GM20431 (cell line): Measurements from ENCODE around the gene GOLGA6C.

Experiments
- in situ Hi-C: fragments of 300-500 bp; cut with MseI, MboI; formaldehyde crosslinking; loops from one replicate; pipeline ENCODE4 v1.15.0; 2020; ENCODE audit warnings: low sequenced_read_pairs; ENCODE audit not compliant: unreplicated experiment

The GOLGA6C gene

DNA sequence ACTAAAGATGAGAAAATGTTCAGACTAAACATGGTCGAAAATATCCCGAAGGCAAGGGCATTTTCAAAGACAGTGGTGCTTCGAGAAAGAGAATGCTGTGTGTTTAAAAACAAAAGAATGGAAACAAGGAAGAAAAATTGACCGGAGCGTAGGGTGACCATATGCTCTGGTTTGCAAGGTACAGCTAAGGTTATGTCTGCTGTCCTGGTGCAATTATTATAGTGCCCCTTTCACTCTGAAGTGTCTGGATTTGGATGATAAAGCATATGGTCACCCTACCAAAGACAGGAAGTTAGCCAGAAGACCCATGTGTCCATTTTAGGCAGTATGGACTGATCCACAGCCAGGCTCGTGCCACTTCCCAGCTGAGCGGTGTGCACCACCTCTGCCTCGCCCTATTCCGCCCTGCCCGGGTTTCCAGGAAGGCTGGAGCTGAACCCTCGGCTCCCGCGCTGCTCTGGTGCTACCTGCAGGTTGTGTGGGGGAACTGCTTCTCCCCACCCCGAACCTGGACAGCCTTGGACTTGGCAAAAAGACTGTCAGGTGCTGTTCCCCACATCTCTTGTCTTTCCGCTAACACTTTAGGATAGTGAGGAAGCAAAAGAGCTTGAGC, 49.8 kb downstream of the GOLGA6C start:
- in situ Hi-C loops: loop anchor here (10.0 kb wide), 1 partner anchor 63 kb away; no protein-coding TSS in a partner anchor

DNA sequence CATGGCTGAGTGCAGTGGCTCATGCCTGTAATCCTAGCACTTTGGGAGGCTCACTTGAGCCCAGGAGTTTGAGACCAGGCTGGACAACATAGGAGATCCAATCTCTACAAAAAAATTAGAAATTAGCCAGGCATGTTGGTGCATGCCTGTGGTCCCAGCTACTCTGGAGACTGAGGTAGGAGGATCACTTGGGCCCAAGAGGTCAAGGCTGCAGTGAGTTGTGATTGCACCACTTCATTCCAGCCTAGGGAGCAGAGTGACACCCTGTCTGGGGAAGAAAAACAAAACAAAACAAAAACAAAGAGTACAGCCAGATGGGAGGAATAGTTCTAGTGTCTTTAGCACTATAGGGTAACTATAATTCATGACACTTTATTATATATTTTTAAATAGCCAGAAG, 51.6 kb downstream of the GOLGA6C start:
- in situ Hi-C loops: loop anchor here (10.0 kb wide), 2 partner anchors 65 to 285 kb away; partner anchors contain the start of gene PPCDC

DNA sequence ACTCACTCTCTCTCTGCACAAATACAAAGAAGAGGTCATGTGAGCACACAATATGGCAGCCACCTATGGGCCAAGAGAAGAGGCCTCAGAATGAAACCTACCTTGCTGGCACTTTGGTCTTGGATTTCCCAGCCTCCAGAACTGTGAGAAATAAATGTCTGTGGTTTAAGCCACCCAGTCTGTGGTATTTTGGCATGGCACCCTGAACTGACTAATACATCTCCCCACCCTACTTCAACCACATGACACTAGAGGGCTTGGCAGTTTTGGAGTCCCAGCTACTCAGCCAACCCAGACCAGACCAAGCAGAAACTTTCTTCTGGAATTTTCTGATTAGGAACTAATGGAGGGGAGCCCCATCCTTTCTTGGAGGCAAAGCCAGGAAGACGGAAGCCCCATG, 54.4 kb downstream of the GOLGA6C start:
- in situ Hi-C loops: loop anchor here (10.0 kb wide), 1 partner anchor 288 kb away; the partner anchor contains the start of gene PPCDC

DNA sequence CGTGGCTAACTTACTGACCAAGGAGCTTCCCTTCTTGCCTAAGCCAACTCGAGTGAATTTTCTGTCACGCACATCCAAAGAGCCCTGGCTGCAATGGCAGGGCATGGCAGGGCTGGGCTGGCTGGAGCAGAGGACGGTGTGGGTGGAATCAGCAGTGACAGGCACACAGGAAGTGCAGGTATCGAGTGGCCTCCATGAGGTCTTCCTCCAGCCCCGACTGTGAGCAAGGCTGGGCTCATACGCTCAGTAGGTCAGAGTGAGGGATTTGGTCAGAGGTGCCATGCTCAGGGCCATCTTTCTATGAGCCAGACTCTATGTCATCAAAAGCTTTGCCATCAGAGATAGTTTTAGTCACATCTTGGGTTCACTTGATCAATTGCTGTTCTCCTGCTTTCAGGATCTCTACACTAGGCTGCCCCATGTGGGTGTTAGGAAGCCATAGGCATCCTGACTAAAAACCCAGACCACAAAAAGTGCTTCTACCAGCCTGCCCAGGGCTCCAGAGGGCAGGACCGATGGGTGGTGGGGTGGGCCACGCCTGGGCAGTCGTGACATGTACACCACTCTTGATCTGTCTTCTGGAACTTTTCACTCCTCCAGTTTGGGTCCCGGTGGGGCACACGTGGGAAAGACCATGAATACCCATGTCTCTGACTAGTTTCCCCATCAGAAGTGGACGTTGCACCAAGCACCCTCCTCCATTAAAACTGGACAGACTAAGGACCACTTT, 55.1 kb downstream of the GOLGA6C start:
- in situ Hi-C loops: loop anchor here (10.0 kb wide), 1 partner anchor 288 kb away; the partner anchor contains the start of gene PPCDC

DNA sequence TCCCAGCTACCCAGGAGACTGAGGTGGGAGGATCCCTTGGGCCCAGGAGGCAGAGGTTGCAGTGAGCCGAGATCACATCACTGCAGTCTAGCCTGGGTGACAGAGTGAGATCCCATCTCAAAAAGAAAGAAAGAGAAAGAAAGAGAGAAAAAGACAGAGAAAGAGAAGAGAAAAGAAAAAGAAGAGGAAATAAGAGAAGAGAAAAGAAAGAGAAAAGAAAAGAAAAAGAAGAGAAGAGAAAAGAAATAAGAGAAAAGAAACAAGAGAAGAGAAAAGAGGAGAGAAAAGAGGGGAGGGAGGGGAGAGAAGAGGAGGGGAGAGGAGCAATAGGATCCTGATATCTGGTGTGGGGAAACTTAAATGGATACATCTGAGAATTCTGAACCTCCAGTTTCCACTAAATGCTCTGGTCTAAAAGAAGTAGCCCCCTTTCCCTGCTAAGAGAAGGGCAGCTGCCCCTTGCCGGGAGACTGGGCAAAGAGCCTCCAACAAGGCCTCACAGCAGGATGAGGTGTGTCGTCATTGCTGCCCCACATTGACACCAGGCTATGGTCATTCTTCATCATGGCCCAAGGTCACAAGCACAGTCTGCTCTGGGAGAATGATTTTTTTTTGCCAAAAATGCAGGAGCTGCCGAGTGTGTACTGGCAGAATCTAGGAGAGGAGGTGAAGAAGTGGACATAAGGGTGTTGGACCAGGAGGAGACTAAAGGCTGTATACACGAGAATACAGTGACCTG, 56.6 kb downstream of the GOLGA6C start:
- in situ Hi-C loops: loop anchor here (10.0 kb wide), 1 partner anchor 290 kb away; the partner anchor contains the start of gene PPCDC

DNA sequence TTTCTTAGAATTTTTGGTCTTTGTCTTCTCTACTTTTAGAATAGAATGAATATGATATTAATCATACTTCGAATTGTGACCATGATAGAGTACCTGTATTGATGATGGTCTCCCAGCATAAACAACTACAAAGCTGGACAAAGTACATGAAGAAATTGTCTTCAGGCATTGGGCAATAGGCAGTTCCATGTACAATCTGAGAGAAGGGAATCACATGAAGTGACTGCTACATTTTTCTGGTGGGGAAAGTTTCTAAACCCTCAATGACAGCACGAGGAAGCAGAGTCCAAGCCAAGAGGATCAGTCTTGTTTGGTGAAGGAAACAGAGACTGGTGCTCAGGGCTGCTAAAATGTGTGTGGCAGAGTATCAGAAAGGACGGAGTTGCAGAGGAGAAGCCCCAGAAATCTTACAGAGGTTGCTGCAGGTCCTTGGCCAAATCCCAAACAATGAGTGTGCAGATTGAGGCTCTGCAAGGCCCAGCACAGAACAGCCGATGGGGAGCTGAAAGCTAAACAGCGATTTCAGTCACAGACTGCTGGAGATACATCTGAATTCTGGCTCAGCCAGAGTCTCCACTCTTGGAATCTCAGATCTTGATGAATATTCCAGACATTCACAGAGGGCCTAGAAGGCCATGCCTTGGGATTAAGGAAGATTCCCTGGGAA, 61.2 kb downstream of the GOLGA6C start:
- in situ Hi-C loops: loop anchor here (10.0 kb wide), 1 partner anchor 295 kb away; the partner anchor contains the start of gene PPCDC
